H9 (cell line): ENCODE results near the gene SUN1. TPM values are rescaled to one million over a fixed set of nuclear protein-coding genes. Genes with fewer than 3 reads are reported as not detected.

Source experiments
- DNase-seq: peaks from one replicate; pipeline ENCODE4 v3.0.0-alpha.2; 2017
- H2AFZ ChIP-seq: one replicate; pipeline ENCODE4 v1.6.1; 2013; ENCODE audit warnings: mild to moderate bottlenecking, low read length, control low read depth, moderate library complexity
- H2AK5ac ChIP-seq: 2 replicates; pipeline ENCODE4 v1.6.1; 2013; ENCODE audit warnings: low read length, control low read depth, mixed read lengths; ENCODE audit not compliant: insufficient read length
- H2BK120ac ChIP-seq: one replicate; pipeline ENCODE4 v1.6.1; 2013; ENCODE audit warnings: low read depth, mild to moderate bottlenecking, low read length, control low read depth, inconsistent platforms; ENCODE audit not compliant: poor library complexity, severe bottlenecking
- H2BK12ac ChIP-seq: 2 replicates; pipeline ENCODE4 v1.6.1; 2013; ENCODE audit warnings: low read length, control low read depth, mixed read lengths, low read depth; ENCODE audit not compliant: insufficient read length
- H2BK15ac ChIP-seq: 2 replicates; pipeline ENCODE4 v1.6.1; 2013; ENCODE audit warnings: low read depth, low read length, control low read depth
- H2BK20ac ChIP-seq: one replicate; pipeline ENCODE4 v1.6.1; 2013; ENCODE audit warnings: low read depth, mild to moderate bottlenecking, low read length, control low read depth, inconsistent platforms; ENCODE audit not compliant: poor library complexity, severe bottlenecking
- H2BK5ac ChIP-seq: 2 replicates; pipeline ENCODE4 v1.6.1; 2013; ENCODE audit warnings: low read length, control low read depth, mixed read lengths; ENCODE audit not compliant: insufficient read length
- H3K14ac ChIP-seq: 2 replicates; pipeline ENCODE4 v1.6.1; 2013; ENCODE audit warnings: low read length, control low read depth; ENCODE audit not compliant: insufficient read depth
- H3K18ac ChIP-seq: 2 replicates; pipeline ENCODE4 v1.6.1; 2013; ENCODE audit warnings: low read depth, mild to moderate bottlenecking, mixed read lengths, low read length, control low read depth; ENCODE audit not compliant: insufficient read length
- H3K23ac ChIP-seq: 2 replicates; pipeline ENCODE4 v1.6.1; 2013; ENCODE audit warnings: low read length, control low read depth, mixed read lengths, low read depth; ENCODE audit not compliant: insufficient read length
- H3K23me2 ChIP-seq: 2 replicates; pipeline ENCODE4 v1.6.1; 2013; ENCODE audit warnings: low read depth, mild to moderate bottlenecking, mixed read lengths, low read length, control low read depth; ENCODE audit not compliant: insufficient read length, poor library complexity, severe bottlenecking
- H3K27ac ChIP-seq: 2 replicates; pipeline ENCODE4 v1.5.1; 2013; ENCODE audit warnings: low read length, control low read depth, mixed read lengths, low read depth; ENCODE audit not compliant: insufficient read length
- H3K27me3 ChIP-seq: 2 replicates; pipeline ENCODE4 v1.6.1; 2013; ENCODE audit warnings: low read length, control low read depth, inconsistent platforms; ENCODE audit not compliant: insufficient read depth
- H3K4ac ChIP-seq: 2 replicates; pipeline ENCODE4 v1.6.1; 2013; ENCODE audit warnings: low read depth, mild to moderate bottlenecking, control low read depth, inconsistent platforms, low read length, moderate library complexity
- H3K4me1 ChIP-seq: 2 replicates; pipeline ENCODE4 v1.6.1; 2013; ENCODE audit warnings: low read length, control low read depth, inconsistent platforms; ENCODE audit not compliant: insufficient read depth
- H3K4me2 ChIP-seq: 2 replicates; pipeline ENCODE4 v1.6.1; 2013; ENCODE audit warnings: low read length, control low read depth, mixed read lengths; ENCODE audit not compliant: insufficient read length, insufficient read depth
- H3K56ac ChIP-seq: 2 replicates; pipeline ENCODE4 v1.6.1; 2013; ENCODE audit warnings: low read depth, mild to moderate bottlenecking, mixed read lengths, low read length, control low read depth; ENCODE audit not compliant: insufficient read length
- H3K79me1 ChIP-seq: 2 replicates; pipeline ENCODE4 v1.6.1; 2013; ENCODE audit warnings: low read depth, mild to moderate bottlenecking, moderate library complexity, low read length, control low read depth, inconsistent platforms; ENCODE audit not compliant: insufficient read depth, poor library complexity, severe bottlenecking
- H3K79me2 ChIP-seq: 2 replicates; pipeline ENCODE4 v1.6.1; 2013; ENCODE audit warnings: low read length, control low read depth, inconsistent platforms; ENCODE audit not compliant: insufficient read depth
- H3K9ac ChIP-seq: 2 replicates; pipeline ENCODE4 v1.6.1; 2013; ENCODE audit warnings: low read length, control low read depth, mixed read lengths; ENCODE audit not compliant: insufficient read length; ENCODE audit errors: extremely low read depth
- H3K9me3 ChIP-seq: one replicate; pipeline ENCODE4 v1.6.1; 2013; ENCODE audit warnings: low read depth, low read length, inconsistent platforms; ENCODE audit not compliant: control insufficient read depth
- H3T11ph ChIP-seq: one replicate; pipeline ENCODE4 v1.6.1; 2013; ENCODE audit warnings: mild to moderate bottlenecking, low read length, control low read depth, inconsistent platforms
- H4K20me1 ChIP-seq: one replicate; pipeline ENCODE4 v1.6.1; 2013; ENCODE audit not compliant: control insufficient read depth, insufficient read length, insufficient read depth
- H4K5ac ChIP-seq: 2 replicates; pipeline ENCODE4 v1.6.1; 2013; ENCODE audit warnings: low read depth, mild to moderate bottlenecking, mixed read lengths, low read length, control low read depth; ENCODE audit not compliant: insufficient read length
- H4K8ac ChIP-seq: replicated peaks from 2 replicates; pipeline ENCODE4 v1.6.1; 2013; ENCODE audit warnings: low read length, control low read depth, mixed read lengths, low read depth; ENCODE audit not compliant: insufficient read length
- H4K91ac ChIP-seq: 2 replicates; pipeline ENCODE4 v1.6.1; 2013; ENCODE audit warnings: low read depth, mild to moderate bottlenecking, moderate library complexity, mixed read lengths, low read length, control low read depth; ENCODE audit not compliant: insufficient read length
- H3K27ac Mint-ChIP-seq, 3 experiments: 2 replicates in 2 of 3; 3 replicates in 1 of 3; pipeline ENCODE4 v1.8.0; 2020 to 2021; ENCODE audit warnings: mixed read lengths in 3 of 3, mild to moderate bottlenecking in 1 of 3, moderate library complexity in 1 of 3
- H3K27me3 Mint-ChIP-seq: 2 replicates; pipeline ENCODE4 v1.8.0; 2021; ENCODE audit warnings: low read depth, mild to moderate bottlenecking, moderate library complexity, mixed read lengths
- H3K36me3 Mint-ChIP-seq, 3 experiments: 2 replicates in 2 of 3; 3 replicates in 1 of 3; pipeline ENCODE4 v1.8.0; 2020 to 2021; ENCODE audit warnings: low read depth in 3 of 3, mixed read lengths in 3 of 3; ENCODE audit not compliant: insufficient read depth in 1 of 3
- H3K4me1 Mint-ChIP-seq, 2 experiments: 2 replicates each; pipeline ENCODE4 v1.8.0; 2020; ENCODE audit warnings: mixed read lengths in 2 of 2
- H3K4me3 Mint-ChIP-seq, 2 experiments: 2 replicates in 1 of 2; 3 replicates in 1 of 2; pipeline ENCODE4 v1.8.0; 2020 to 2021; ENCODE audit warnings: mild to moderate bottlenecking in 2 of 2, mixed read lengths in 2 of 2, moderate library complexity in 1 of 2
- H3K9me3 Mint-ChIP-seq, 2 experiments: 2 replicates in 1 of 2; 3 replicates in 1 of 2; pipeline ENCODE4 v1.8.0; 2020; ENCODE audit warnings: mild to moderate bottlenecking in 2 of 2, mixed read lengths in 2 of 2, moderate library complexity in 1 of 2
- CTCF ChIP-seq: fragments of 200-600 bp; sonication (generic); conservative IDR thresholded peaks from 3 replicates; pipeline ENCODE4 v1.8.0; 2021; ENCODE audit warnings: antibody characterized with exemption, mild to moderate bottlenecking
- WGBS: extraction: QIAGEN DNeasy Blood & Tissue Kit; methylation state at CpG from one replicate; pipeline ENCODE4 v1.1.7; 2013; ENCODE audit warnings: missing lambda C conversion rate, low lambda C conversion rate, mixed read lengths; ENCODE audit not compliant: insufficient read length; ENCODE audit errors: extremely low coverage; 5-methylcytosine and 5-hydroxymethylcytosine counted together
- total RNA-seq: library from RNA; stranded (reverse); gene quantifications from 2 replicates; pipeline ENCODE4 v1.2.1, GENCODE V29; 2021

Gene SUN1
- total RNA-seq, 1 experiment from 2014 or later: 118 TPM

GRCh38 chr7:830069-830468 lies 2.2 kb upstream of the SUN1 start:
- Histone ChIP-seq H3K4me1 (peaks cover 12% of the 10 kb centered on the region), H3K56ac (no peak overlapping the region), H3K18ac (no peak overlapping the region), H2AFZ (no peak overlapping the region), H3K9me3 (no peaks in the 10 kb centered on the region), H4K20me1 (no peaks in the 10 kb centered on the region), H2BK120ac (no peak overlapping the region), H2AK5ac (no peak overlapping the region), H3K23ac (no peak overlapping the region), H2BK12ac (no peak overlapping the region), H3K79me2 (peaks cover 50% of the 10 kb centered on the region; the same call in 1 of the 2 replicates), H3K27me3 (no peaks in the 10 kb centered on the region), H3K4me2 (no peak overlapping the region), H3K79me1 (peaks cover 14% of the 10 kb centered on the region), H3K14ac (no peak overlapping the region; the same call in 1 of the 2 replicates), H3K23me2 (peaks cover 3% of the 10 kb centered on the region), H4K5ac (no peak overlapping the region), H4K91ac (no peak overlapping the region), H2BK5ac (no peak overlapping the region), H3K9ac (no peak overlapping the region), H3K27ac (no peak overlapping the region), H2BK15ac (no peak overlapping the region), H3K4ac (no peak overlapping the region), H3T11ph (no peak overlapping the region), H4K8ac (no peak overlapping the region), H2BK20ac (no peak overlapping the region)
- H3K9me3 Mint-ChIP-seq: no peaks in the 10 kb centered on the region
- peak overlapping the region in 2 of 3 experiments; percentile 76 to 88; a peak in 3 of 7 replicates for H3K27ac Mint-ChIP-seq
- H3K27me3 Mint-ChIP-seq: no peaks in the 10 kb centered on the region
- peaks cover 49 to 50% of the 10 kb centered on the region in 2 experiments for H3K4me1 Mint-ChIP-seq
- H3K4me3 Mint-ChIP-seq: no peak overlapping the region
- H3K36me3 Mint-ChIP-seq: peaks cover 13 to 31% (median 18%) of the 10 kb centered on the region in 3 experiments
- DNase-seq: no peak
- no peak for TF ChIP-seq CTCF
- no CpG with 5 or more reads among the region's 12 CpGs for WGBS
